Tibial nerve (tissue), 4 donors: ENCODE measurements around the gene NALCN.

Experiments
- CTCF ChIP-seq, 5 experiments: fragments of 200-600 bp in 3 of 5; fragments of 450-650 bp in 2 of 5; sonication (generic) in 3 of 5; IDR thresholded peaks; one replicate each; pipeline ENCODE4 v1.5.1; 2016 to 2019; ENCODE audit warnings: antibody characterized with exemption in 5 of 5, mild to moderate bottlenecking in 3 of 5, moderate library complexity in 2 of 5
- EP300 ChIP-seq, 2 donors: sonication (generic); formaldehyde crosslinking; IDR thresholded peaks; one replicate each; pipeline ENCODE4 v1.6.1; 2017; ENCODE audit warnings: antibody characterized with exemption in 2 of 2, mild to moderate bottlenecking in 1 of 2
- POLR2A ChIP-seq, 2 donors: fragments of 450-650 bp; IDR thresholded peaks; one replicate each; pipeline ENCODE4 v1.6.1; 2017; ENCODE audit warnings: antibody characterized with exemption in 2 of 2, mild to moderate bottlenecking in 2 of 2, moderate library complexity in 2 of 2

GRCh38 chr13:101291206-101291605 lies 125.1 kb downstream of the NALCN start:
- no peak for TF ChIP-seq CTCF (IDR thresholded peaks at IDR 0.05)
- TF ChIP-seq POLR2A (IDR thresholded peaks at IDR 0.05), result no peak
- TF ChIP-seq EP300 (IDR thresholded peaks at IDR 0.05), result no peak
